ENCODE results near the gene HNRNPK. TPM values are rescaled to one million over a fixed set of nuclear protein-coding genes. Genes with fewer than 3 reads are reported as not detected.

Gene HNRNPK
- total RNA-seq, 1 donor from 2014 or later, result 512 TPM

- no peak overlapping the region for H3K4me3 Mint-ChIP-seq (ENCODE audit: unreplicated experiment)
- TF ChIP-seq, protein P1, sequence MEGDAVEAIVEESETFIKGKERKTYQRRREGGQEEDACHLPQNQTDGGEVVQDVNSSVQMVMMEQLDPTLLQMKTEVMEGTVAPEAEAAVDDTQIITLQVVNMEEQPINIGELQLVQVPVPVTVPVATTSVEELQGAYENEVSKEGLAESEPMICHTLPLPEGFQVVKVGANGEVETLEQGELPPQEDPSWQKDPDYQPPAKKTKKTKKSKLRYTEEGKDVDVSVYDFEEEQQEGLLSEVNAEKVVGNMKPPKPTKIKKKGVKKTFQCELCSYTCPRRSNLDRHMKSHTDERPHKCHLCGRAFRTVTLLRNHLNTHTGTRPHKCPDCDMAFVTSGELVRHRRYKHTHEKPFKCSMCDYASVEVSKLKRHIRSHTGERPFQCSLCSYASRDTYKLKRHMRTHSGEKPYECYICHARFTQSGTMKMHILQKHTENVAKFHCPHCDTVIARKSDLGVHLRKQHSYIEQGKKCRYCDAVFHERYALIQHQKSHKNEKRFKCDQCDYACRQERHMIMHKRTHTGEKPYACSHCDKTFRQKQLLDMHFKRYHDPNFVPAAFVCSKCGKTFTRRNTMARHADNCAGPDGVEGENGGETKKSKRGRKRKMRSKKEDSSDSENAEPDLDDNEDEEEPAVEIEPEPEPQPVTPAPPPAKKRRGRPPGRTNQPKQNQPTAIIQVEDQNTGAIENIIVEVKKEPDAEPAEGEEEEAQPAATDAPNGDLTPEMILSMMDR (IDR thresholded peaks at IDR 0.05), result no peak
- no peak overlapping the region for H3K27ac Mint-ChIP-seq (ENCODE audit: unreplicated experiment)
- H3K4me1 Mint-ChIP-seq (ENCODE audit: unreplicated experiment), result peaks cover 26% of the 10 kb centered on the region
- no peak for DNase-seq (ENCODE audit: extremely low spot score, unreplicated experiment)
- no peaks in the 10 kb centered on the region for H3K27me3 Mint-ChIP-seq (ENCODE audit: unreplicated experiment)
- H3K36me3 Mint-ChIP-seq (ENCODE audit: unreplicated experiment), result peaks cover 86% of the 10 kb centered on the region
- H3K9me3 Mint-ChIP-seq (ENCODE audit: unreplicated experiment), result no peaks in the 10 kb centered on the region
These were observed 8.5 kb downstream of the HNRNPK start for GRCh38 chr9:83971485-83971884.

DNA sequence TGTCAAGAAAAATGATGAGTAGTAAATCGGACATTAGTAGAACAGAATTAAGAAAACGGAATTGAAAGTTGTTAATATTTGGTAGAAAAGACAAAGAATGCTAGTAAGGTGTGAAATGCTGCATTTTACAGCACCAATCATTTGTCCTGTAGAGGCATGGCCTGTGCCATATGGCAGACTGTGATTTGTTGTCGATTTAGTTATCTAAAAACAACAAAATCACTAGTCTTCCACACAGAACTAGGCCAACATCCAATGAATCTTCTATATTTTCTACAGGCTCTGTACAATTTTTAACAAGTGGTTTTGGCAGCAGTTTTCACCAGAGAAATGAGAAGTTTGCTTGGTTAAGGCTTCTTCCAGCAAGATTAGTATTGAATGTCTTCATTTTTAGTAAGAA is 10.4 kb downstream of the HNRNPK start:
- Mint-ChIP-seq H3K27me3 (ENCODE audit: unreplicated experiment) (no peaks in the 10 kb centered on the region), H3K9me3 (ENCODE audit: unreplicated experiment) (no peaks in the 10 kb centered on the region), H3K36me3 (ENCODE audit: unreplicated experiment) (peaks cover 69% of the 10 kb centered on the region), H3K4me1 (ENCODE audit: unreplicated experiment) (peaks cover 18% of the 10 kb centered on the region), H3K27ac (ENCODE audit: unreplicated experiment) (no peak overlapping the region), H3K4me3 (ENCODE audit: unreplicated experiment) (no peak overlapping the region)
- TF ChIP-seq, protein P1 (IDR thresholded peaks at IDR 0.05), result no peak
- no peak for DNase-seq (ENCODE audit: extremely low spot score, unreplicated experiment)

- no peak for DNase-seq (ENCODE audit: extremely low spot score, unreplicated experiment)
- peak overlapping the region; percentile 8 for H3K27ac Mint-ChIP-seq (ENCODE audit: unreplicated experiment)
- peaks cover 21% of the 10 kb centered on the region for H3K4me1 Mint-ChIP-seq (ENCODE audit: unreplicated experiment)
- TF ChIP-seq, protein P1 (IDR thresholded peaks at IDR 0.05), result no peak
- no peaks in the 10 kb centered on the region for H3K27me3 Mint-ChIP-seq (ENCODE audit: unreplicated experiment)
- H3K36me3 Mint-ChIP-seq (ENCODE audit: unreplicated experiment), result peaks cover 47% of the 10 kb centered on the region
- H3K4me3 Mint-ChIP-seq (ENCODE audit: unreplicated experiment), result no peak overlapping the region
- no peaks in the 10 kb centered on the region for H3K9me3 Mint-ChIP-seq (ENCODE audit: unreplicated experiment)
These were observed 12.9 kb downstream of the HNRNPK start for GRCh38 chr9:83967073-83967472.

DNA sequence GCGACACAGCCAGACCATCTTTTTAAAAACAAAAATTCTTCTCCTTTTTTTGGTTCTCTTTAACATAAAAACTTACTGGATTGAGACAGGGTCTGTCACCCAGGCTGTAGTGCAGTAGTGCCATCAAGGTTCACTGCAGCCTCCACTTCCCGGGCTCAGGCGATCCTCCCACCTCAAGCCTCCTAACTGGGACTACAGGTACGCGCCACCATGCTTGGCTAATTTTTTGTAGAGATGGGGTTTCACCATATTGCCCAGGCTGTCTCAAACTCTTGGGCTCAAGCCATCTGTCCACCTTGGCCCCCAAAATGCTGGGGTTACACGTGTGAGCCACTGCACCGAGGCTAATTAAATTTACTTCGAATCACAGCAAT is 13.8 kb downstream of the HNRNPK start:
- peaks cover 25% of the 10 kb centered on the region for H3K4me1 Mint-ChIP-seq (ENCODE audit: unreplicated experiment)
- no peak for DNase-seq (ENCODE audit: extremely low spot score, unreplicated experiment)
- H3K9me3 Mint-ChIP-seq (ENCODE audit: unreplicated experiment), result no peaks in the 10 kb centered on the region
- H3K36me3 Mint-ChIP-seq (ENCODE audit: unreplicated experiment), result peaks cover 39% of the 10 kb centered on the region
- no peaks in the 10 kb centered on the region for H3K27me3 Mint-ChIP-seq (ENCODE audit: unreplicated experiment)
- peak overlapping the region; percentile 81 for H3K27ac Mint-ChIP-seq (ENCODE audit: unreplicated experiment)
- TF ChIP-seq, protein P1 (IDR thresholded peaks at IDR 0.05), result no peak
- no peak overlapping the region for H3K4me3 Mint-ChIP-seq (ENCODE audit: unreplicated experiment)

DNA sequence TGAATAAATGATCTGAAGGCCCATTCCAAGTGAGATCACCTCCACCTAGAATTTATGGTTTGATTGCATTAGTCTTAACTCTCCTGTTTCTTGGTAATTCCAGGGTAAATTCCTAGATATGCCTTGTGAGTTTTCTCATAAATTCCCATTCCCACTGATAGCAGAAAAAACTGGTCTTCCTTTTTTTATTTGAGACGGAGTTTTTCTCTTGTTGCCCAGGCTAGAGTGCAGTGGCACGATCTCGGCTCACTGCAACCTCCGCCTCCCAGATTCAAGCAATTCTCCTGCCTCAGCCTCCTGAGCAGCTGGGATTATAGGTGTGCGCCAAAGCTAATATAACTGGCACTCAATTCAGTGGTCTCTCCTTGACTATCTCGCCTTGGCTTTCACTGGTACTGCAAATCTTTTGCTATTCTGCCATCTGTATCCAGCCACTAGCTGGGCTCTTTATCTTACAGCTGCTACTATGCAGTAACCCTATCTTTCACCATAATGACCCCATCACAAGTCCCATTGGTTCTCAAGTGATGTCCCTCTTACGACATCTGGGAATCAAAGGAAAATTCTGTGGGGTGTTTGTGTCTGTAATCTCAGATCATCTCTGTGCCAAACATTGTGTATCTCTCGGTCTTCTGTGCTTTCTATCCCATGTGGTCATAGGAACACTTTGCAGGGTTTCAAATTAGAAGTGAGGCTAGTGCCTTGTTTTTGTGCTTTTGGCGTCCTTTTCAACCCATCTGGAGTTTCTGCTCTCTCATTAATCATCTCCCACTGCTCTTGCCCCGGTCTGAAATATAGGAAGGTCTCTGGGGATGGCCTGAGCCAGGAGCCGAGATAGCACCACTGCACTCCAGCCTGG is 14.4 kb downstream of the HNRNPK start:
- Mint-ChIP-seq H3K27me3 (ENCODE audit: unreplicated experiment) (no peaks in the 10 kb centered on the region), H3K27ac (ENCODE audit: unreplicated experiment) (peak overlapping the region; percentile 81), H3K4me1 (ENCODE audit: unreplicated experiment) (peaks cover 25% of the 10 kb centered on the region), H3K9me3 (ENCODE audit: unreplicated experiment) (no peaks in the 10 kb centered on the region), H3K36me3 (ENCODE audit: unreplicated experiment) (peaks cover 32% of the 10 kb centered on the region), H3K4me3 (ENCODE audit: unreplicated experiment) (no peak overlapping the region)
- TF ChIP-seq, protein P1 (IDR thresholded peaks at IDR 0.05), result no peak
- no peak for DNase-seq (ENCODE audit: extremely low spot score, unreplicated experiment)

All from osteocyte (in vitro differentiated cells).